Measurements from ENCODE around the gene KIF1B.
"Not testable (repeated sequence)": the region's sequence is repeated elsewhere in the genome, so short reads cannot be mapped to it uniquely, and the experiment has no call there.

The KIF1B gene

GRCh38 chr1:10189659-10190058 lies 20.7 kb upstream of the KIF1B start:
- no peak for DNase-seq (ENCODE audit: low read depth in 2 of 3, low spot score in 1 of 3)

DNA sequence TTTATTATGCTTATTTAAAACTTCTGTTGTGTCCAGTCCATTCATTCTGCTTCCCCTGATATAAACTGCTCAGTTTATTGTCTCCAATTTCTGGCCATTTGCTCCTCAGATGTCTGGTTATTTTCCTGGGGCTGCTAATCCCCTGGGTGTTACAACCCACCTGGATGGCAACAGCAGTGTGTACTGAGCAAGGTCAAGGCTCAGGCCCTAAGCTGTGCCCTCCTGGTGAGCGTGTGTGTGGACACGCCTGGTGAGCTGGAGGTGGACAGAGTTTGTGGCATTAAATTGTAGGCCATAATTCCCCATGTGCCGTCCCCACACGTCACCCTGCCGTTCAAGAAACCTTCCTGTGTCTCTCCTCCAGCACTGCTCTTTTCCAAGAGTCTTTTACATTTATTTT lies 18.1 kb upstream of the KIF1B start:
- no peak for DNase-seq (ENCODE audit: low read depth in 2 of 3, low spot score in 1 of 3)

DNA sequence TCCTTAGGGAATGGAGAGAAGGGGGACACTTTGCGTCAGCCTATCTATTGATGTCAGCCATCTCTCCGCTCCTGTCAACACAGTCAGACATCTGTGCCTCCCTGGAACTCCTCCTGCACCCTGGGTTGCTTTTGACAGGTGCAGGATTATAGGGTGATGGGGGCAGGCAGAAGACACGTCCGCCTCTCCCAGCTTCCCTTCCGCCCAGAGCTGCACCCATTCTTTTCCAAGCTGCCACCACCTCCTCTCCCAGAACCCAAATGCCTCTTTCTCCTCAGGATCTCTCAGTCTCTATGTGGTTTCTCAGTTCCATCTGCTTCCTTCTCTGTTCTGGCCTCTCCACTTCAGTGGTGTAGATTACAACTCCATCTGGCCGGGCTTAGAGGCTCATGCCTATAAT lies 17.1 kb upstream of the KIF1B start:
- no peak for DNase-seq (ENCODE audit: low read depth in 2 of 3, low spot score in 1 of 3)

GRCh38 chr1:10195570-10195969 lies 14.8 kb upstream of the KIF1B start:
- no peak for DNase-seq (ENCODE audit: low read depth in 2 of 3, low spot score in 1 of 3)

DNA sequence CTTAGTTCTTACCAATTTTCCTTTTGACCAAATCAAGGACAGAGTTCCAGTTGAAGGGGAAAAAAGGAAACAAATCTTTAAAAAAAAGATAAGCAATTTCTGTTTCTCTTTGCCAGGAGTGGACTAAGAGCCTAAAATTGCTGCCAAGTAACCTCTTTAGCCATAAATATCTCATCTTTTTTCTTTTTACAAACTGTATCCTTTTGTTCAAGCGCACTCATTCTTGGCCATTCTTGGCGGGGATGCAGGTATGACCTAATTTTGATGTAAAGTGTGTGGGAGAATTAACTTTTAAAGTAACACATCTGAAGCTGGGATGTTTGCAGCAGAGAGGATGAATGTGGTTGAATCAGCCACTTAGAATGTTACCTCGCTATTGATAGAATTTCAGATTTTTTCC lies 13.4 kb upstream of the KIF1B start:
- DNase-seq (ENCODE audit: low read depth in 2 of 3, low spot score in 1 of 3) = no peak

DNA sequence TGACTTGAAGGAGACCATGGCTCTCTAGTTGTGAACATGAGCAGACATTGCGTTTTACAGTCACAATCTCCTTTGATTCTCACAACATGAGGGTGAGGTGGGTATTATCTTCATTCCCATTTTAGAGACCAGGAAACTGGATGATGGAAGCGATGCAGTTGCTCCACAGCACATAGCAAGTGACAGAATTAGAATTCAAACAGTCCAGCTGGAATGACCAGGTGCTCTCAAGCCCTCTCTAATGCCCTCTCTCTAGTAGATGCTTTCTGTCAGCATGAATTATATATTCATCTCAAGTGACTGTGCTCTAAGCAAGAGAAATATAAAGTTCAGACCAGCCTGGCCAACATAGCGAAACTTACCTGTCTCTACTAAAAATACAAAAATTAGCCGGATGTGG lies 9.8 kb upstream of the KIF1B start:
- DNase-seq (ENCODE audit: low read depth in 2 of 3, low spot score in 1 of 3) = no peak

GRCh38 chr1:10204003-10204642 lies 6.2 kb upstream of the KIF1B start:
- DNase-seq (ENCODE audit: low read depth in 2 of 3, low spot score in 1 of 3) = no peak

- not testable (repeated sequence) for DNase-seq (ENCODE audit: low read depth in 2 of 3, low spot score in 1 of 3)
Observed at GRCh38 chr1:10205206-10205605, 5.2 kb upstream of the KIF1B start.

DNA sequence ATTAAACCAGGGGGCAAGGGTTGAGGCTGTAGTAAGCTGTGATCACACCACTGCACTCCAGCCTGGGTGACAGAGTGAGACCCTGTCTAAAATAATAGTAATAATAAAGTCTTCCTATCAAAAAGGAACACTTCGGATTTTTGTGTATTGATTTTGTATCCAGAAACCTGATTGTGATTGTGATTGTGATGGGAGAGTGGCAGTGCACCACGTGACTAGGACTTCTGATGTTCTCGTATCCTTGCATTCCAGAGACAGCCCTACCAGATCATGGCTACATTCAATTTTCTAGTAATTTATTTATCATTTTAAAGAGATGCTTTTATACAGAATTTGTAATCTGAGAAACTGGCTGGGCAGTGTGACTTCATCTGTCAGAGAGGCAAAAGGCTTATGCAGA lies 2.6 kb upstream of the KIF1B start:
- DNase-seq (ENCODE audit: low read depth in 2 of 3, low spot score in 1 of 3) = no peak

DNA sequence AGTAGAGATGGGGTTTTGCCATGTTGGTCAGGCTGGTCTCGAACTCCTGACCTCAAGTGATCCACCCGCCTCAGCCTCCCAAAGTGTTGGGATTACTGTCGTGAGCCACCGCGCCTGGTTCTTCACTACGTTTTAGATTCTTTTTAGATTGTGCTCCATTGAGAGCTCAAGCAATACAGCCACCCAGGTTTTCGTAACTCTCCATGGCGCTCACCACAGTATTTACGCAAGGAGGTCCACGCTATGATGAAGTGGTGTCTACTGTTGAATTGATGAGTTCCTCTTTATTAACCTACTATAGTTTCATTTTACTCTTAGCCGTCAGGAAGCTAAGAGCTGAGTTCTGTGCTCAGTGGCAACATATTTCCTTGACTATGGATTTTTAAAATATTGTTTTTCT lies 1.8 kb upstream of the KIF1B start:
- no peak for DNase-seq (ENCODE audit: low read depth in 2 of 3, low spot score in 1 of 3)

DNA sequence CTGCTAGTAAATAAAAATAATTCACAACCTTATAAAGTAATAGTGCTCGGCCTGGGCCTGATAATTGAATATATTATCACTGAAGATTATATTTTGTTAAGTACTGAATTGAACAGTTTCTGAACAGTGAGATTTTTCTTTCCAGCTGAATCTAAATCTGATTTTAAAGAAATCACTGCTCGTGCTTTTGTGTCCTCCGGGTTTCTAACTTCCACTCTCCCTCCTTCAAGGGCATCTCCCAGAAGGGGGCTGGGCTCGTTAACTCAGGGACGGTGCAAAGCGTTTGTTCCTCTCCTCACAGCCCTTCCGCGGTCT lies 823 bp upstream of the KIF1B start:
- no peak for DNase-seq (ENCODE audit: low read depth in 2 of 3, low spot score in 1 of 3)

GRCh38 chr1:10210841-10211804 lies 753 bp downstream of the KIF1B start:
- no peak for DNase-seq (ENCODE audit: low read depth in 2 of 3, low spot score in 1 of 3)

GRCh38 chr1:10211805-10212410 lies 1.5 kb downstream of the KIF1B start:
- no peak for DNase-seq (ENCODE audit: low read depth in 2 of 3, low spot score in 1 of 3)

- no peak for DNase-seq (ENCODE audit: low read depth in 2 of 3, low spot score in 1 of 3)
Observed at GRCh38 chr1:10212476-10212875, 2.1 kb downstream of the KIF1B start.

DNA sequence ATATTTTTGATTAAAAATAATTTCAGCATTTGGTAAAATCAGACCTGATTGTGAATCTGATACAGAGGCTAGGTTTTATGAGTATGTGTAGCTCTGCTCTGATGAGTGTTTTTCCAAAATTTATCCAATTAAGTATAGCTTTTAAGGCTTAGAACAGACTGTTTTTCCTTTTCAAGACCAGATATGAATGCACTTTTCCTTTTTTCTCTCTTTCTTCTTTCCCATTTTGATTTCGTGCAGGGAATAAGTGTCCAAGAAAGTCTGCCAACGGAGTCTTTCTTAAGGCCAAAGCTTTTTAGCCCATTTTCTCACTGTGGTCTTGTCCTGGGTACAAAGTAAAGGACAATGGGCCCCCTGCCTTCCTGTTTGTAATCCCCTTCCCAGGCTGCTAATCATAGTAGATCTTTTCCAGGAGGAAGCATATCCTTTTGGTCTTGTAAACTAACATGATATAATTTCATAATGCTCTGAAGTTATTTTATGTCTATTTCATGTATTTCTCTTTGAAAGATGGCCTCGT lies 2.9 kb downstream of the KIF1B start:
- no peak for DNase-seq (ENCODE audit: low read depth in 2 of 3, low spot score in 1 of 3)

GRCh38 chr1:10216090-10216749 lies 5.8 kb downstream of the KIF1B start:
- no peak for DNase-seq (ENCODE audit: low read depth in 2 of 3, low spot score in 1 of 3)

GRCh38 chr1:10217748-10218441 lies 7.5 kb downstream of the KIF1B start:
- no peak for DNase-seq (ENCODE audit: low read depth in 2 of 3, low spot score in 1 of 3)

DNA sequence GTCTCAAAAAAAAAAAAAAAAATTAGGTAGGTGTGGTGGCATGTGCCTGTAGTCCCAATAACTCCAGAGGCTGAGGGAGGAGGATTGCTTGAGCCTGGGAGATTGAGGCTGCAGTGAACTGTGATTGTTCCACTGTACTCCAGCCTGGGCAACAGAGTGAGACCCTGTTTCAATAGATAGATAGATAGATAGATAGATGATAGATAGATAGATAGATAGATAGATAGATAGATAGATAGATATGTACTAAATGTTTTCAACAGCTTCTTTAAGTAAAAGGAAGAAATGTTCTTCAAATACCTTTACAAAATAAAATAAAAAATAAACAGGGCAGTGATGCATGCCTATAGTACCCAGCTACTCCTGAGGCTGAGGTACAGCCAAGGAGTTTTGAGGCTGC lies 9.8 kb downstream of the KIF1B start:
- no peak for DNase-seq (ENCODE audit: low read depth in 2 of 3, low spot score in 1 of 3)

DNA sequence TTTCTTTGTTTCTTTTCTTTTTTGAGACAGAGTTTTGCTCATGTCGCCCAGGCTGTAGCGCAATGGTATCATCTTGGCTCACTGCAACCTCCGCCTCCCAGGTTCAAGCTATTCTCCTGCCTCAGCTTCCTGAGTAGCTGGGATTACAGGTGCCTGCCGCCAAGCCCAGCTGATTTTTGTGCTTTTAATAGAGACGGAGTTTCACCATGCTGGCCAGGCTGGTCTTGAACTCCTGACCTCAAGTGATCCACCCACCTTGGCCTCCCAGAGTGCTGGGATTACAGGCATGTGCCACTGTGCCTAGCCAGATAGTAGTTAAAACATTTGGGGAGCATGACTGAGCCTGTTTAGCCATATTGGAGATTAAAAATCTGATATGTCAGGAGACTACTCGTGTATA lies 10.3 kb downstream of the KIF1B start:
- DNase-seq (ENCODE audit: low read depth in 2 of 3, low spot score in 1 of 3) = not testable (repeated sequence)

DNA sequence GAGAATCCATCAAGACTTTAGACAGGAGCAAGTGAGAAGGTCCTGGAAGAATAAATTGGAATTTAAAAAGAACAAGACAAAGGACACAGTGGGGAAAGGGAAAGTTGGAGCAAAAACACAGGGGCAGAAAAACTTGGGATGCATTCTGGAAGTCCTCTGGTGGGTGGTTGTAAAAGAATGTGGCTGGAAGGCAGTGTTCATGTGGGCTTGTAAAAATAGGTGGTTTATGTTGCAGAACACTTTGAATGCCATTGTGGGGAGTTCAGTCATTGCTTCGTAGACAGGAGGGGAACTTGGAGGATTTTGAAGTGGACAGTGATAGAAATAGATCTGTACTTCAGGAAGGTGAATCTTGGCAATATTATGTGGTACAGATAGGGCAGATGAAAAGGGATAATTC lies 15.2 kb downstream of the KIF1B start:
- no peak for DNase-seq (ENCODE audit: low read depth in 2 of 3, low spot score in 1 of 3)

GRCh38 chr1:10228528-10228927 lies 18.2 kb downstream of the KIF1B start:
- no peak for DNase-seq (ENCODE audit: low read depth in 2 of 3, low spot score in 1 of 3)
